Peyer's patch (tissue), 4 donors: ENCODE measurements around the gene GPANK1. TPM values are rescaled to one million over a fixed set of nuclear protein-coding genes. Genes with fewer than 3 reads are reported as not detected.

Source experiments
- DNase-seq, 3 donors: peaks; one replicate each; pipeline ENCODE4 v3.0.0-alpha.2; 2017 to 2019
- H3K27ac ChIP-seq, 4 donors: fragments of 200-600 bp; sonication (generic); one replicate each; pipeline ENCODE4 v1.5.1; 2016 to 2019
- H3K27me3 ChIP-seq, 2 donors: fragments of 200-600 bp; sonication (generic); one replicate each; pipeline ENCODE4 v1.5.1; 2019
- H3K36me3 ChIP-seq, 3 donors: fragments of 200-600 bp; sonication (generic); one replicate each; pipeline ENCODE4 v1.5.1; 2016 to 2019
- H3K4me1 ChIP-seq, 4 donors: fragments of 200-600 bp; sonication (generic); one replicate each; pipeline ENCODE4 v1.5.1; 2016 to 2019
- H3K4me3 ChIP-seq, 4 donors: fragments of 200-600 bp; sonication (generic); 1 replicate in 3 of 4; 2 replicates in 1 of 4; pipeline ENCODE4 v1.5.1; 2016 to 2019; ENCODE audit warnings: mild to moderate bottlenecking in 1 of 4
- H3K9me3 ChIP-seq, 4 donors: fragments of 200-600 bp; sonication (generic); one replicate each; pipeline ENCODE4 v1.5.1; 2016 to 2019; ENCODE audit warnings: mild to moderate bottlenecking in 1 of 4
- POLR2A ChIP-seq, 2 donors: fragments of 450-650 bp; IDR thresholded peaks; one replicate each; pipeline ENCODE4 v1.5.1; 2017; ENCODE audit warnings: antibody characterized with exemption in 2 of 2, mild to moderate bottlenecking in 2 of 2, moderate library complexity in 2 of 2
- total RNA-seq, 4 donors: library from RNA; depleted of rRNA; stranded (reverse); fragments of >200 nt; gene quantifications; one replicate each; pipeline ENCODE4 v1.1.0, GENCODE V29; 2016
- TF ChIP-seq, protein P1 (sequence below), 6 experiments: fragments of 450-650 bp in 4 of 6; fragments of 200-600 bp in 2 of 6; sonication (generic) in 1 of 6; IDR thresholded peaks; one replicate each; pipeline ENCODE4 v1.5.1; 2017 to 2019; ENCODE audit warnings: antibody characterized with exemption in 6 of 6, mild to moderate bottlenecking in 3 of 6, moderate library complexity in 1 of 6

GPANK1 gene
- total RNA-seq, 4 donors from 2014 or later = 29.4 to 63.5 (median 41.9) TPM

DNA sequence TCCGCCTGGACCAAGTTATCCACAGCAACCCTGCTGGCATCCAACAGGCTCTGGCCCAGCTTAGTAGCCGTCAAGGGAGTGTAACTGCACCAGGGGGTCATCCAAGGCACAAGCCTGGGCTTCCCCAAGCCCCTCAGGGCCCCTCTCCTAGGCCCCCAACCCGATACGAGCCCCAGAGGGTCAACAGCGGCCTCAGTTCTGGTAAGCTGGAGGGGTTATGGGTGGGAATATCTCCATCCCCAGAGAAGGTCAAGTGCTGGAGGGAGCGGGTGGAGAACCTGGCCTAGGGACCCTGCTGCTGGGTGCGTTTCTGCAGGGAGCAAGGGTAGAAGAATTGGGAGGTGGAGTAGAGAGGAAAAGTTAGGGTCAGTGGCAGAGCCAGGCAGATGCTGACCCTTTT lies 31.4 kb downstream of the GPANK1 start:
- DNase-seq = no peak
- no peak overlapping the region for H3K4me3 ChIP-seq
- no peak overlapping the region for H3K27ac ChIP-seq
- H3K4me1 ChIP-seq = no peaks in the 10 kb centered on the region
- TF ChIP-seq, protein P1, sequence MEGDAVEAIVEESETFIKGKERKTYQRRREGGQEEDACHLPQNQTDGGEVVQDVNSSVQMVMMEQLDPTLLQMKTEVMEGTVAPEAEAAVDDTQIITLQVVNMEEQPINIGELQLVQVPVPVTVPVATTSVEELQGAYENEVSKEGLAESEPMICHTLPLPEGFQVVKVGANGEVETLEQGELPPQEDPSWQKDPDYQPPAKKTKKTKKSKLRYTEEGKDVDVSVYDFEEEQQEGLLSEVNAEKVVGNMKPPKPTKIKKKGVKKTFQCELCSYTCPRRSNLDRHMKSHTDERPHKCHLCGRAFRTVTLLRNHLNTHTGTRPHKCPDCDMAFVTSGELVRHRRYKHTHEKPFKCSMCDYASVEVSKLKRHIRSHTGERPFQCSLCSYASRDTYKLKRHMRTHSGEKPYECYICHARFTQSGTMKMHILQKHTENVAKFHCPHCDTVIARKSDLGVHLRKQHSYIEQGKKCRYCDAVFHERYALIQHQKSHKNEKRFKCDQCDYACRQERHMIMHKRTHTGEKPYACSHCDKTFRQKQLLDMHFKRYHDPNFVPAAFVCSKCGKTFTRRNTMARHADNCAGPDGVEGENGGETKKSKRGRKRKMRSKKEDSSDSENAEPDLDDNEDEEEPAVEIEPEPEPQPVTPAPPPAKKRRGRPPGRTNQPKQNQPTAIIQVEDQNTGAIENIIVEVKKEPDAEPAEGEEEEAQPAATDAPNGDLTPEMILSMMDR (IDR thresholded peaks at IDR 0.05) = no peak
- no peak for TF ChIP-seq POLR2A (IDR thresholded peaks at IDR 0.05)
- no peaks in the 10 kb centered on the region for H3K9me3 ChIP-seq
- peaks cover 0 to 99% (median 0%) of the 10 kb centered on the region in 3 donors for H3K36me3 ChIP-seq
- H3K27me3 ChIP-seq = no peaks in the 10 kb centered on the region

DNA sequence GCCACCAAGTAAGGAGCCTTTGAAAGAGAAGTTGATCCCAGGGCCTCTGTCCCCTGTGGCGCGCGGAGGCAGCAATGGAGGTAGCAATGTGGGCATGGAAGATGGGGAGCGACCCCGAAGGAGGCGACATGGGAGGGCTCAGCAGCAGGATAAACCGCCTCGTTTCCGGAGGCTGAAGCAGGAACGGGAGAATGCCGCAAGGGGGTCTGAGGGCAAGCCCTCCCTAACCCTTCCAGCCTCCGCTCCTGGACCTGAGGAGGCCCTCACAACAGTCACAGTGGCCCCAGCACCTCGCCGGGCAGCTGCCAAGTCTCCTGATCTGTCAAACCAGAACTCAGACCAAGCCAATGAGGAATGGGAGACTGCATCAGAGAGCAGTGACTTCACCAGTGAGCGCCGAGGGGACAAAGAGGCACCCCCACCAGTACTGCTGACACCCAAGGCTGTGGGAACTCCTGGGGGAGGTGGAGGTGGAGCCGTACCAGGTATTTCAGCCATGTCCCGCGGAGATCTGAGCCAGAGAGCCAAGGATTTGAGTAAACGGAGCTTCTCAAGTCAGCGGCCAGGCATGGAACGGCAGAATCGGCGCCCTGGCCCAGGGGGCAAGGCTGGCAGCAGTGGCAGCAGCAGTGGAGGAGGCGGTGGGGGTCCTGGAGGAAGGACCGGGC lies 32.4 kb downstream of the GPANK1 start:
- H3K27ac ChIP-seq = no peak overlapping the region
- H3K9me3 ChIP-seq = no peaks in the 10 kb centered on the region
- no peak for DNase-seq
- H3K4me1 ChIP-seq = no peaks in the 10 kb centered on the region
- H3K4me3 ChIP-seq = no peak overlapping the region
- H3K36me3 ChIP-seq = peaks cover 0 to 99% (median 0%) of the 10 kb centered on the region in 3 donors
- H3K27me3 ChIP-seq = no peaks in the 10 kb centered on the region
- TF ChIP-seq, protein P1 (IDR thresholded peaks at IDR 0.05) = no peak
- TF ChIP-seq POLR2A (IDR thresholded peaks at IDR 0.05) = no peak

DNA sequence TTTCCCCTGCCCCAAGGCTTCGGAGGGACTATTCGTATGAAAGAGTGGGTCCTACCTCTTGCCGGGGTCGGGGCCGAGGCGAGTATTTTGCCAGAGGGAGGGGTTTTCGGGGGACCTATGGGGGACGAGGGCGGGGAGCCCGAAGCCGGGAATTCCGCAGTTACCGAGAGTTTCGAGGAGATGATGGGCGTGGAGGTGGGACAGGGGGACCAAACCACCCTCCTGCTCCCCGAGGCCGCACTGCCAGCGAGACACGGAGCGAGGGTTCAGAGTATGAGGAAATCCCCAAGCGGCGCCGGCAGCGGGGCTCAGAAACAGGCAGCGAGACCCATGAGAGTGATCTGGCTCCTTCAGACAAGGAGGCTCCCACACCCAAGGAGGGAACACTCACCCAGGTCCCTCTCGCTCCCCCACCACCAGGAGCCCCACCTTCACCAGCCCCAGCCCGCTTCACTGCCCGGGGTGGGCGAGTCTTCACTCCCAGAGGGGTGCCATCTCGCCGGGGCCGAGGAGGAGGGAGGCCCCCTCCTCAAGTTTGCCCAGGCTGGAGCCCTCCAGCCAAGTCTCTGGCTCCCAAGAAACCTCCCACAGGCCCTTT lies 33.0 kb downstream of the GPANK1 start:
- Histone ChIP-seq H3K27me3 (no peaks in the 10 kb centered on the region), H3K4me1 (no peaks in the 10 kb centered on the region), H3K36me3 (peaks cover 0 to 99% (median 0%) of the 10 kb centered on the region in 3 donors), H3K4me3 (no peak overlapping the region), H3K9me3 (no peaks in the 10 kb centered on the region), H3K27ac (no peak overlapping the region)
- DNase-seq = no peak
- no peak for TF ChIP-seq POLR2A (IDR thresholded peaks at IDR 0.05)
- TF ChIP-seq, protein P1 (IDR thresholded peaks at IDR 0.05) = no peak

DNA sequence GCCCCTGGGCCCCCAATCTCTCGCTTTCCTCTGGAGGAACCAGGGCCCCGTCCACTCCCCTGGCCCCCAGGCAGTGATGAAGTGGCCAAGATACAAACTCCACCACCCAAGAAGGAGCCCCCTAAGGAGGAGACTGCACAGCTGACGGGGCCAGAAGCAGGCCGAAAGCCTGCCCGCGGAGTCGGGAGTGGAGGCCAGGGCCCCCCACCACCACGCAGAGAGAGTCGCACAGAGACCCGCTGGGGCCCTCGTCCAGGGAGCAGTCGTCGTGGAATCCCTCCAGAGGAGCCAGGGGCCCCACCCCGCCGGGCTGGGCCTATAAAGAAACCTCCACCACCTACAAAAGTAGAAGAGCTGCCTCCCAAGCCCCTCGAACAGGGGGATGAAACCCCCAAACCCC lies 33.6 kb downstream of the GPANK1 start:
- no peak overlapping the region for H3K27ac ChIP-seq
- TF ChIP-seq POLR2A (IDR thresholded peaks at IDR 0.05) = no peak
- TF ChIP-seq, protein P1 (IDR thresholded peaks at IDR 0.05) = no peak
- no peaks in the 10 kb centered on the region for H3K9me3 ChIP-seq
- peaks cover 0 to 99% (median 0%) of the 10 kb centered on the region in 3 donors for H3K36me3 ChIP-seq
- H3K4me1 ChIP-seq = no peaks in the 10 kb centered on the region
- H3K4me3 ChIP-seq = no peak overlapping the region
- H3K27me3 ChIP-seq = no peaks in the 10 kb centered on the region
- DNase-seq = no peak

DNA sequence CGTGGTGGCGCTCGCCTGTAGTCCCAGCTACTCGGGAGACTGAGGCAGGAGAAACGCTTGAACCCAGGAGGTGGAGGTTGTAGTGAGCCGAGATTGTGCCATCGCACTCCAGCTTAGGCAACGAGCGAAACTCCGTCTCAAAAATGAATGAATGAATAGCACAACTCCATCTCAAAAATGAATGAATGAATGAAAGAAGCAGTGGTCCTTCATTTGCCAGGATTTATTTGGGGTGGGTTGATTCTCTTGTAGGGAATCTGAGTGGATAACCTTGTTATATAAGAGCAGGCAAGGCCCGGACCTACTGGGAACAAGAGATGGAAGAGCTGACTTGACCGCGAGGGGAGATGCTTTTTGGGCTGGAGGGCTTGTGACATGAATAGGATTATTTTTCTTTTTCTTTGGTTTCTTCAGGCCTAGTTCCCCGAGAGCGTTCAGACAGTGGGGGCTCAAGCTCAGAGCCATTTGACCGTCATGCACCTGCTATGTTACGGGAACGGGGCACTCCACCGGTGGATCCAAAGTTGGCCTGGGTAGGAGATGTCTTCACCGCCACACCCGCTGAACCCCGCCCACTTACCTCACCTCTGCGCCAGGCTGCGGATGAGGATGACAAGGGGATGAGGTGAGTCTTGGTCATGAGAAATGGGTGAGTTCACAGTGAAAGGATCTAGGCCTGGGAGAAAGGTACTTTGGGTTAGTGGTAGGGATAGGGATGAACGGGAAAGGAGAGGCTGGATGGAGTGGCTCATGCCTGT lies 34.4 kb downstream of the GPANK1 start:
- Histone ChIP-seq H3K27me3 (no peaks in the 10 kb centered on the region), H3K36me3 (peaks cover 0 to 99% (median 0%) of the 10 kb centered on the region in 3 donors), H3K9me3 (no peaks in the 10 kb centered on the region), H3K4me1 (no peaks in the 10 kb centered on the region), H3K4me3 (no peak overlapping the region), H3K27ac (no peak overlapping the region)
- TF ChIP-seq, protein P1 (IDR thresholded peaks at IDR 0.05) = no peak
- TF ChIP-seq POLR2A (IDR thresholded peaks at IDR 0.05) = no peak
- DNase-seq = no peak
